GM19463 (cell line): ENCODE data around the gene SOX8.

Experiments used
- ATAC-seq: cut with Tn5 transposase; IDR thresholded peaks from one replicate; pipeline ENCODE4 v1.9.1; 2021; ENCODE audit warnings: mild to moderate bottlenecking, moderate library complexity; ENCODE audit not compliant: unreplicated experiment

The SOX8 gene

GRCh38 chr16:986411-986810 is 4.8 kb downstream of the SOX8 start:
- no peak for ATAC-seq

GRCh38 chr16:986925-987582 is 5.5 kb downstream of the SOX8 start:
- ATAC-seq: no peak

GRCh38 chr16:987906-988305 is 6.3 kb downstream of the SOX8 start:
- ATAC-seq: no peak

GRCh38 chr16:988471-989353 is 7.1 kb downstream of the SOX8 start:
- ATAC-seq: no peak

GRCh38 chr16:989354-989814 is 7.8 kb downstream of the SOX8 start:
- no peak for ATAC-seq

GRCh38 chr16:990516-991291 is 9.1 kb downstream of the SOX8 start:
- ATAC-seq: no peak

GRCh38 chr16:991345-991744 is 9.8 kb downstream of the SOX8 start:
- ATAC-seq: no peak

- no peak for ATAC-seq
Measured at GRCh38 chr16:991773-992172, 10.2 kb downstream of the SOX8 start.

- no peak for ATAC-seq
Measured at GRCh38 chr16:993731-994130, 12.2 kb downstream of the SOX8 start.

GRCh38 chr16:995087-995486 is 13.5 kb downstream of the SOX8 start:
- ATAC-seq: no peak

- ATAC-seq: no peak
Measured at GRCh38 chr16:995783-996182, 14.2 kb downstream of the SOX8 start.

GRCh38 chr16:996681-997080 is 15.1 kb downstream of the SOX8 start:
- no peak for ATAC-seq

GRCh38 chr16:997440-998051 is 16.0 kb downstream of the SOX8 start:
- ATAC-seq: no peak

GRCh38 chr16:998211-998610 is 16.6 kb downstream of the SOX8 start:
- no peak for ATAC-seq

GRCh38 chr16:998615-999014 is 17.0 kb downstream of the SOX8 start:
- no peak for ATAC-seq

- ATAC-seq: no peak
Measured at GRCh38 chr16:999677-1000076, 18.1 kb downstream of the SOX8 start.

GRCh38 chr16:1000608-1001007 is 19.0 kb downstream of the SOX8 start:
- ATAC-seq: no peak

GRCh38 chr16:1001096-1001495 is 19.5 kb downstream of the SOX8 start:
- no peak for ATAC-seq

GRCh38 chr16:1002399-1003166 is 21.0 kb downstream of the SOX8 start:
- ATAC-seq: no peak
